GM21528 (cell line): ENCODE results near the gene LRRC15.

Source experiments
- ATAC-seq: cut with Tn5 transposase; IDR thresholded peaks from one replicate; pipeline ENCODE4 v1.9.1; 2021; ENCODE audit warnings: mild to moderate bottlenecking, moderate library complexity; ENCODE audit not compliant: unreplicated experiment, low FRiP score

Gene LRRC15

DNA sequence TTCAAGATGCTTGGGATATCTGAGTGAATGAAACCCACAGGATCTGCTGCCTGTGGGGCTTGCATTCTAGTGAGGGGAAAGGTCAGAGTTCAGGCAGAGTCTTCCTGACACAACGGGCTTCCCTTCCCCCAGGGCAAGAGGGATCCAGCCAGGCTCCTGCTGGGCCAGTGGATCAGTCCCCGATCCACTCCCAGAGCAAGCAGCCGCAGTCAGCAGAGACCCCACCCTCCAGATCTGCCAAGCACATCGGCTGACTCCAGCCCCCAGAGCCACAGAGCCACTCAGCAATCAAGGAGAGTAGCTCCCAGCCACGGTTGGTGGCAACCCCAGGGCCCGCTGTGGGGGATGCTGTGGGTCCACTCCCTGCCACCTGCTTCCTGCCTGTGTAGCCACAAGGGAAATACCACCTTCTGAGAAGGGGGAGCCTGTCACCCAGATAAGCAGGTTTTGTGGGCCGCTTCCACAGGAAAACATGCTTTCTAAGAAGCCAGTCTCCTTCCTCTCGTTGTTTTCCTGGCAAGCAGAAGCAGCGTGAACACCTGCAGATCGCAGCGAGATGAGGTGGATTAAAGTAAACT is 63.3 kb downstream of the LRRC15 start:
- ATAC-seq = peak; percentile 41

DNA sequence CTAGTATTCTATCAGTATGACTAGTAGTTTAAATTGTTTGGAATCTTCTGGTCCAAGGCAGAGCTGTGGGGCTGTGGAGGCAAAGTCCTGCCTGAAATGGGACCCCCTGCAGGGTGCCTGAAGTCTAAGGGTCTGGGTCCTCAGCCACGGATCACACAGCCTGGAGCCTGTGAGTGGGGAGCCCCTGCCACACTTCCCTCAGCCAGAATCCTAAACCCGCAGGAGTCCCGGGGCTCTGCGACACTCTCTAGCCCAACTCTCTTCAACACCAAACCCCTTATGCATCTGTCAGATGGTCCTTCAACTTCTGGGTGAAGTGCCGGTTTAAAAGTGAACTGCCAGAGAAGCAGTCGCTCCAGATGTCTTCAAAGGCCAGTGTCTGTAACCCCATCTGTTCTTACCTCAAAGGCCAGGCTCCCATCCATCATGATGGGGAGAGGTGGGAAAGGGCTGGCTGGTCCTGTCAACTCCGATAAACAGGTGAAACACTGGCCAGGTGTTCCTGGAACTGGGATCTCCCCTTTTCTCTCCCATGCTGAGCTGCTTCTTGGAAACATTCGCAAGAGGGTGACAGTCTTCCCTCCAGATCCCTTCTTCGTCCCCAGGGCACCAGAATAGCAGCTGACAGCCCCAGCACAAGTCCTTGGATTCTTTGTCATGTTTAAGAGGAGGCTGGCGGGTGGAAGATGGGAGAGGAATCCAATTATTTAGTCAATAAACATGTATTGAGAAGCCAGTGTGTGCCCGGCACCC is 64.0 kb downstream of the LRRC15 start:
- no peak for ATAC-seq
